ENCODE data around the gene DOHH. TPM values are rescaled to one million over a fixed set of nuclear protein-coding genes. Genes with fewer than 3 reads are reported as not detected.

The DOHH gene
- total RNA-seq, 1 experiment from 2014 or later: 24.9 TPM

GRCh38 chr19:3480383-3481091 is 19.9 kb downstream of the DOHH start, which contains the start of gene SMIM24:
Gene SMIM24 (minus strand): TSS chr19:3480525. CDS start chr19:3480463, 62 bp downstream.
- Histone ChIP-seq H3K27me3 (ENCODE audit: control insufficient read depth, insufficient read depth, low read length) (no peaks in the 10 kb centered on the region), H3K27ac (ENCODE audit: low read length) (no peak within 1 kb of the TSS), H3K9me3 (ENCODE audit: control insufficient read depth, insufficient read depth, low read depth, low read length) (no peaks in the 10 kb centered on the region), H3K36me3 (ENCODE audit: control insufficient read depth, insufficient read depth, low read length) (no peaks in the 10 kb centered on the region), H3K4me3 (ENCODE audit: low read depth in 2 of 2, low read length in 2 of 2) (no peak within 1 kb of the TSS), H3K4me1 (ENCODE audit: control insufficient read depth, insufficient read depth, low read length) (no peaks in the 10 kb centered on the region)
- DNase-seq (ENCODE audit: low read depth, low spot score): no peak
- intact Hi-C loops (cut with micrococcal nuclease; ENCODE audit: unreplicated experiment): no loop called here
- 0 out of 2 replicates have a peak, but pooled peaks have one; percentile 13 for ATAC-seq
- TF ChIP-seq TCF7L2 (IDR thresholded peaks at IDR 0.05; ENCODE audit: low read depth, low read length) (no peak), SIN3A (IDR thresholded peaks at IDR 0.05; ENCODE audit: borderline replicate concordance, insufficient read depth, low read depth, low read length) (no peak), POLR2AphosphoS5 (IDR thresholded peaks at IDR 0.05; ENCODE audit: low read depth, low read length) (no peak)
- TF ChIP-seq, protein P1, sequence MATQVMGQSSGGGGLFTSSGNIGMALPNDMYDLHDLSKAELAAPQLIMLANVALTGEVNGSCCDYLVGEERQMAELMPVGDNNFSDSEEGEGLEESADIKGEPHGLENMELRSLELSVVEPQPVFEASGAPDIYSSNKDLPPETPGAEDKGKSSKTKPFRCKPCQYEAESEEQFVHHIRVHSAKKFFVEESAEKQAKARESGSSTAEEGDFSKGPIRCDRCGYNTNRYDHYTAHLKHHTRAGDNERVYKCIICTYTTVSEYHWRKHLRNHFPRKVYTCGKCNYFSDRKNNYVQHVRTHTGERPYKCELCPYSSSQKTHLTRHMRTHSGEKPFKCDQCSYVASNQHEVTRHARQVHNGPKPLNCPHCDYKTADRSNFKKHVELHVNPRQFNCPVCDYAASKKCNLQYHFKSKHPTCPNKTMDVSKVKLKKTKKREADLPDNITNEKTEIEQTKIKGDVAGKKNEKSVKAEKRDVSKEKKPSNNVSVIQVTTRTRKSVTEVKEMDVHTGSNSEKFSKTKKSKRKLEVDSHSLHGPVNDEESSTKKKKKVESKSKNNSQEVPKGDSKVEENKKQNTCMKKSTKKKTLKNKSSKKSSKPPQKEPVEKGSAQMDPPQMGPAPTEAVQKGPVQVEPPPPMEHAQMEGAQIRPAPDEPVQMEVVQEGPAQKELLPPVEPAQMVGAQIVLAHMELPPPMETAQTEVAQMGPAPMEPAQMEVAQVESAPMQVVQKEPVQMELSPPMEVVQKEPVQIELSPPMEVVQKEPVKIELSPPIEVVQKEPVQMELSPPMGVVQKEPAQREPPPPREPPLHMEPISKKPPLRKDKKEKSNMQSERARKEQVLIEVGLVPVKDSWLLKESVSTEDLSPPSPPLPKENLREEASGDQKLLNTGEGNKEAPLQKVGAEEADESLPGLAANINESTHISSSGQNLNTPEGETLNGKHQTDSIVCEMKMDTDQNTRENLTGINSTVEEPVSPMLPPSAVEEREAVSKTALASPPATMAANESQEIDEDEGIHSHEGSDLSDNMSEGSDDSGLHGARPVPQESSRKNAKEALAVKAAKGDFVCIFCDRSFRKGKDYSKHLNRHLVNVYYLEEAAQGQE (IDR thresholded peaks at IDR 0.05; ENCODE audit: insufficient read depth in 1 of 2, low read depth in 2 of 2, low read length in 1 of 2): no peak
- TF ChIP-seq, protein P2, sequence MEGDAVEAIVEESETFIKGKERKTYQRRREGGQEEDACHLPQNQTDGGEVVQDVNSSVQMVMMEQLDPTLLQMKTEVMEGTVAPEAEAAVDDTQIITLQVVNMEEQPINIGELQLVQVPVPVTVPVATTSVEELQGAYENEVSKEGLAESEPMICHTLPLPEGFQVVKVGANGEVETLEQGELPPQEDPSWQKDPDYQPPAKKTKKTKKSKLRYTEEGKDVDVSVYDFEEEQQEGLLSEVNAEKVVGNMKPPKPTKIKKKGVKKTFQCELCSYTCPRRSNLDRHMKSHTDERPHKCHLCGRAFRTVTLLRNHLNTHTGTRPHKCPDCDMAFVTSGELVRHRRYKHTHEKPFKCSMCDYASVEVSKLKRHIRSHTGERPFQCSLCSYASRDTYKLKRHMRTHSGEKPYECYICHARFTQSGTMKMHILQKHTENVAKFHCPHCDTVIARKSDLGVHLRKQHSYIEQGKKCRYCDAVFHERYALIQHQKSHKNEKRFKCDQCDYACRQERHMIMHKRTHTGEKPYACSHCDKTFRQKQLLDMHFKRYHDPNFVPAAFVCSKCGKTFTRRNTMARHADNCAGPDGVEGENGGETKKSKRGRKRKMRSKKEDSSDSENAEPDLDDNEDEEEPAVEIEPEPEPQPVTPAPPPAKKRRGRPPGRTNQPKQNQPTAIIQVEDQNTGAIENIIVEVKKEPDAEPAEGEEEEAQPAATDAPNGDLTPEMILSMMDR (IDR thresholded peaks at IDR 0.05): no peak
- BruUV-seq (replicated peaks): no TSS peak
- in situ Hi-C loops (cut with HindIII; ENCODE audit: low pct_unique_long_range_greater_than_20kb, low sequenced_read_pairs): no loop called here
- ChIA-PET CTCF (no interaction called here), POLR2A (no interaction called here)

- DNase-seq (ENCODE audit: low read depth, low spot score): no peak
- H3K4me1 ChIP-seq (ENCODE audit: control insufficient read depth, insufficient read depth, low read length): no peaks in the 10 kb centered on the region
- intact Hi-C loops (cut with micrococcal nuclease; ENCODE audit: unreplicated experiment) (no loop called here), in situ Hi-C loops (cut with HindIII; ENCODE audit: low pct_unique_long_range_greater_than_20kb, low sequenced_read_pairs) (no loop called here)
- H3K9me3 ChIP-seq (ENCODE audit: control insufficient read depth, insufficient read depth, low read depth, low read length): no peaks in the 10 kb centered on the region
- no peak overlapping the region for H3K4me3 ChIP-seq (ENCODE audit: low read depth in 2 of 2, low read length in 2 of 2)
- peak; percentile 35; the same call in 1 of the 2 replicates for ATAC-seq
- H3K27me3 ChIP-seq (ENCODE audit: control insufficient read depth, insufficient read depth, low read length): no peaks in the 10 kb centered on the region
- ChIA-PET CTCF (interaction anchor here (0.6 to 1.2 kb wide), 5 partner anchors 9 to 831 kb away, joined by 4 to 12 read pairs (median 7); no protein-coding TSS in a partner anchor), POLR2A (no interaction called here)
- no peak for TF ChIP-seq POLR2AphosphoS5 (IDR thresholded peaks at IDR 0.05; ENCODE audit: low read depth, low read length)
- TF ChIP-seq, protein P2 (IDR thresholded peaks at IDR 0.05): no peak
- TF ChIP-seq, protein P1 (IDR thresholded peaks at IDR 0.05; ENCODE audit: insufficient read depth in 1 of 2, low read depth in 2 of 2, low read length in 1 of 2): no peak
- BruUV-seq (replicated peaks): no TSS peak
- no peak overlapping the region for H3K27ac ChIP-seq (ENCODE audit: low read length)
- no peaks in the 10 kb centered on the region for H3K36me3 ChIP-seq (ENCODE audit: control insufficient read depth, insufficient read depth, low read length)
These were observed 20.6 kb downstream of the DOHH start for GRCh38 chr19:3479834-3480215.

Measured in Panc1 (cell line).